Mesenchymal stem cell (in vitro differentiated cells and primary cell): ENCODE measurements around the gene CDC123. TPM values are rescaled to one million over a fixed set of nuclear protein-coding genes. Genes with fewer than 3 reads are reported as not detected.
A peak's percentile ranks its signal among the peaks of the same experiment; 100 is the strongest.

Experiments
- DNase-seq: peaks from one replicate; pipeline ENCODE4 v3.0.0-alpha.2; 2013
- H2AFZ ChIP-seq: one replicate; pipeline ENCODE4 v1.6.1; 2013; ENCODE audit warnings: low read depth, mild to moderate bottlenecking, control low read depth, inconsistent platforms, low read length, moderate library complexity
- H2AK5ac ChIP-seq: 2 replicates; pipeline ENCODE4 v1.6.1; 2013; ENCODE audit warnings: low read length, moderate library complexity, mild to moderate bottlenecking, inconsistent platforms; ENCODE audit not compliant: severe bottlenecking
- H2BK120ac ChIP-seq: one replicate; pipeline ENCODE4 v1.6.1; 2013; ENCODE audit warnings: low read depth, mild to moderate bottlenecking, inconsistent platforms, low read length, moderate library complexity
- H2BK12ac ChIP-seq, 2 experiments: one replicate each; pipeline ENCODE4 v1.6.1; 2013; ENCODE audit warnings: inconsistent platforms in 2 of 2, low read length in 2 of 2, mild to moderate bottlenecking in 2 of 2, moderate library complexity in 2 of 2, control low read depth in 1 of 2
- H2BK15ac ChIP-seq: one replicate; pipeline ENCODE4 v1.6.1; 2013; ENCODE audit warnings: mild to moderate bottlenecking, low read depth, inconsistent platforms; ENCODE audit not compliant: poor library complexity, severe bottlenecking
- H2BK5ac ChIP-seq: 2 replicates; pipeline ENCODE4 v1.6.1; 2013; ENCODE audit warnings: low read depth, mild to moderate bottlenecking, low read length, control low read depth, inconsistent platforms; ENCODE audit not compliant: poor library complexity, severe bottlenecking
- H3K14ac ChIP-seq, 2 experiments: one replicate each; pipeline ENCODE4 v1.6.1; 2013; ENCODE audit warnings: inconsistent platforms in 2 of 2, low read length in 2 of 2, control low read depth in 1 of 2, mild to moderate bottlenecking in 1 of 2, moderate library complexity in 1 of 2
- H3K18ac ChIP-seq, 2 experiments: one replicate each; pipeline ENCODE4 v1.6.1; 2013; ENCODE audit warnings: inconsistent platforms in 2 of 2, low read length in 2 of 2, control low read depth in 1 of 2, low read depth in 1 of 2, mild to moderate bottlenecking in 1 of 2
- H3K23ac ChIP-seq, 2 experiments: one replicate each; pipeline ENCODE4 v1.6.1; 2013; ENCODE audit warnings: inconsistent platforms in 2 of 2, low read length in 2 of 2, mild to moderate bottlenecking in 2 of 2, moderate library complexity in 2 of 2, control low read depth in 1 of 2
- H3K27ac ChIP-seq: 2 replicates; pipeline ENCODE4 v1.5.1; 2013; ENCODE audit warnings: mild to moderate bottlenecking, moderate library complexity, low read length, control low read depth, inconsistent platforms; ENCODE audit not compliant: poor library complexity, severe bottlenecking
- H3K27me3 ChIP-seq, 2 experiments: 2 replicates each; pipeline versions ENCODE4 v1.6.1 to v1.7.0; 2013; ENCODE audit warnings: low read length in 2 of 2, mild to moderate bottlenecking in 2 of 2, moderate library complexity in 2 of 2, control low read depth in 1 of 2, inconsistent platforms in 1 of 2; ENCODE audit not compliant: control insufficient read depth in 1 of 2, insufficient read depth in 1 of 2
- H3K36me3 ChIP-seq, 2 experiments: 2 replicates each; pipeline versions ENCODE4 v1.6.1 to v1.7.0; 2013; ENCODE audit warnings: low read length in 2 of 2, control low read depth in 1 of 2, inconsistent platforms in 1 of 2, low read depth in 1 of 2, mild to moderate bottlenecking in 1 of 2; ENCODE audit not compliant: insufficient read depth in 2 of 2, control insufficient read depth in 1 of 2
- H3K4ac ChIP-seq, 2 experiments: one replicate each; pipeline ENCODE4 v1.6.1; 2013; ENCODE audit warnings: inconsistent platforms in 2 of 2, low read length in 2 of 2, mild to moderate bottlenecking in 2 of 2, moderate library complexity in 2 of 2, control low read depth in 1 of 2, low read depth in 1 of 2
- H3K4me1 ChIP-seq: 2 replicates; pipeline ENCODE4 v1.6.1; 2013; ENCODE audit warnings: low read depth, low read length, control low read depth; ENCODE audit not compliant: control insufficient read depth, insufficient read depth
- H3K4me2 ChIP-seq: 2 replicates; pipeline ENCODE4 v1.6.1; 2013; ENCODE audit warnings: low read length, mild to moderate bottlenecking, inconsistent platforms; ENCODE audit not compliant: poor library complexity, severe bottlenecking
- H3K4me3 ChIP-seq, 2 experiments: 2 replicates each; pipeline versions ENCODE4 v1.5.1 to v1.7.0; 2013; ENCODE audit warnings: low read length in 2 of 2, mild to moderate bottlenecking in 2 of 2, control low read depth in 1 of 2, low read depth in 1 of 2; ENCODE audit not compliant: insufficient read depth in 1 of 2
- H3K79me1 ChIP-seq: replicated peaks from 2 replicates; pipeline ENCODE4 v1.6.1; 2013; ENCODE audit warnings: mild to moderate bottlenecking, control low read depth, low read length, inconsistent platforms; ENCODE audit not compliant: poor library complexity, severe bottlenecking
- H3K9ac ChIP-seq: 2 replicates; pipeline ENCODE4 v1.7.0; 2013; ENCODE audit warnings: mild to moderate bottlenecking, low read length, moderate library complexity
- H3K9me3 ChIP-seq: 2 replicates; pipeline ENCODE4 v1.7.0; 2013; ENCODE audit warnings: mild to moderate bottlenecking, low read length; ENCODE audit not compliant: control insufficient read depth
- H4K8ac ChIP-seq: one replicate; pipeline ENCODE4 v1.6.1; 2013; ENCODE audit warnings: inconsistent platforms, mild to moderate bottlenecking, low read length, moderate library complexity
- H4K91ac ChIP-seq: one replicate; pipeline ENCODE4 v1.6.1; 2013; ENCODE audit warnings: mild to moderate bottlenecking, low read length, inconsistent platforms
- WGBS: methylation state at CpG from one replicate; pipeline ENCODE4 v1.1.7; 2013; ENCODE audit warnings: mixed read lengths; 5-methylcytosine and 5-hydroxymethylcytosine counted together
- polyA plus RNA-seq, 2 experiments: library from polyadenylated mRNA; stranded (reverse); fragments of 200-250 nt; gene quantifications; one replicate each; pipeline ENCODE4 v1.2.3, GENCODE V29; 2013

Gene CDC123, protein sequence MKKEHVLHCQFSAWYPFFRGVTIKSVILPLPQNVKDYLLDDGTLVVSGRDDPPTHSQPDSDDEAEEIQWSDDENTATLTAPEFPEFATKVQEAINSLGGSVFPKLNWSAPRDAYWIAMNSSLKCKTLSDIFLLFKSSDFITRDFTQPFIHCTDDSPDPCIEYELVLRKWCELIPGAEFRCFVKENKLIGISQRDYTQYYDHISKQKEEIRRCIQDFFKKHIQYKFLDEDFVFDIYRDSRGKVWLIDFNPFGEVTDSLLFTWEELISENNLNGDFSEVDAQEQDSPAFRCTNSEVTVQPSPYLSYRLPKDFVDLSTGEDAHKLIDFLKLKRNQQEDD
- 113 TPM for polyA plus RNA-seq (2013, experiment 1 of 2)
- 114 TPM for polyA plus RNA-seq (2013, experiment 2 of 2)

DNA sequence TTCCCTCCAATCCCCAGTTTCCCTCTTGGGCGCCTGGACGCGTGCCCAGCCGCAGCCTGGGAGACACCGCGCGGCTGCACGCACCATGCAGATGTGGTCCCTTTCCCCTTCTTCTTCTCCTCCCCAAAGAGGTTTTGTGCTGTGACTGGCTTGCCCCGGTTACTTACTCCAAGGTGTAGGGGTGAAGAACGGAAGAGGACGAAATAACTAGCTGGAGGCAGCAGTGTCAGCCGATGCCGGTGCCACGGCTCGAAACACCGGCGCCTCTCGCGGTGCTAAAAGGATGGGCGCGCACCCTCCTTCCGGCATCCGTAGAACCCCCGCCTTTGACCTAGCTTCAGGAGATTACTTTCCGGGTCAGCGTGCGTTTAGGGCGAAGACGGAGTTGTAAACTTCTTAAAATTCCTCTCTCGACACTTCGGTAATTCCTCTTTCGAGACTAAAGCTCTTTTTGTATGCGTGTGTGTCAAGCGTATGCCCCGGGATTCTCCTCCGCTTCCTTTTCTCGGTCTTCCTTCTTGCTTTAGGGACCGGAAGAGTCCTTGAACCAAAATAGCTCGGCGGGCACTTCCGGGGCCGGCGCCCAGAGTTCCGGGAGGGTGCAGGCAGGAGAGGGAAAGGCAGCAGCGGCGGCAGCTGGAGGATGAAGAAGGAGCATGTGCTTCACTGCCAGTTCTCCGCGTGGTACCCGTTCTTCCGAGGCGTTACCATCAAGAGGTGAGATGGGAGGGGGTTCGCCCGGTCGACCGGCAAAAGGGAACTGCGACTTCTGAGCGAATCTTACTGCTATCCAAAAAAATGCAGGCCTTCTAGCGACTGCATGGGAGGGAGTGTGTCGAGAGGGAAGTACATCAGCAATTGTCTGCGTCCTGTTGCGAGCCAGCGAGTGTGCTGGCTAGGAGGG is at the start of gene CDC123, which contains the start of gene NUDT5:
Gene CDC123, plus strand, starts transcription at position 586 of the 904 bp plus-strand sequence. Its CDS starts 58 bp downstream, at position 644.
Gene NUDT5, minus strand, starts transcription at position 289 of the 904 bp plus-strand sequence. CDS start 9,600 bp downstream, outside the sequence.
- Histone ChIP-seq H3K9me3 (no peaks in the 10 kb centered on the region), H3K27ac (peak within 1 kb of the TSS; percentile 93), H4K91ac (peak within 1 kb of the TSS; percentile 93), H3K27me3 (no peaks in the 10 kb centered on the region), H2BK5ac (peak within 1 kb of the TSS; percentile 70), H2BK120ac (peak within 1 kb of the TSS; percentile 57), H3K36me3 (peaks cover 5 to 28% of the 10 kb centered on the region in 2 experiments), H3K4ac (peak within 1 kb of the TSS; percentile 19 to 80), H2BK15ac (peak within 1 kb of the TSS; percentile 84), H2BK12ac (peak within 1 kb of the TSS; percentile 11 to 56), H3K4me1 (peaks cover 9% of the 10 kb centered on the region), H3K79me1 (peaks cover 7% of the 10 kb centered on the region), H3K23ac (peak within 1 kb of the TSS in 1 of 2 experiments; percentile 31), H2AFZ (peak within 1 kb of the TSS; percentile 55), H4K8ac (peak within 1 kb of the TSS; percentile 93), H3K14ac (no peak within 1 kb of the TSS), H3K4me2 (peak within 1 kb of the TSS; percentile 85), H3K9ac (peak within 1 kb of the TSS; percentile 98), H3K4me3 (peak within 1 kb of the TSS; percentile 88 to 94), H2AK5ac (peak within 1 kb of the TSS; percentile 31), H3K18ac (peak within 1 kb of the TSS; percentile 62 to 96)
- peak; percentile 93 for DNase-seq
- 1% methylated on average over 62 of the region's 62 CpGs for WGBS

- H3K14ac ChIP-seq, result no peak overlapping the region
- H2BK12ac ChIP-seq, result no peak overlapping the region
- H2BK15ac ChIP-seq, result no peak overlapping the region
- no peaks in the 10 kb centered on the region for H3K27me3 ChIP-seq
- H3K27ac ChIP-seq, result no peak overlapping the region
- H4K8ac ChIP-seq, result no peak overlapping the region
- no peak overlapping the region for H3K18ac ChIP-seq
- DNase-seq, result no peak
- H3K4ac ChIP-seq, result no peak overlapping the region
- peaks cover 3% of the 10 kb centered on the region for H3K79me1 ChIP-seq
- H3K9me3 ChIP-seq, result no peaks in the 10 kb centered on the region
- 82% methylated on average over 3 of the region's 4 CpGs for WGBS
- H2BK5ac ChIP-seq, result no peak overlapping the region
- H2AK5ac ChIP-seq, result no peak overlapping the region
- H2AFZ ChIP-seq, result no peak overlapping the region
- H3K4me3 ChIP-seq, result no peak overlapping the region
- H3K4me2 ChIP-seq, result no peak overlapping the region
- H4K91ac ChIP-seq, result no peak overlapping the region
- H3K36me3 ChIP-seq, result peaks cover 24 to 41% of the 10 kb centered on the region in 2 experiments
- H3K23ac ChIP-seq, result no peak overlapping the region
- no peaks in the 10 kb centered on the region for H3K4me1 ChIP-seq
- no peak overlapping the region for H2BK120ac ChIP-seq
- H3K9ac ChIP-seq, result no peak overlapping the region
These were observed 45.8 kb upstream of the CDC123 start for GRCh38 chr10:12150163-12150562.

GRCh38 chr10:12154516-12154915 is 41.5 kb upstream of the CDC123 start:
- Histone ChIP-seq H3K4me1 (no peaks in the 10 kb centered on the region), H3K14ac (no peak overlapping the region), H3K23ac (no peak overlapping the region), H3K18ac (no peak overlapping the region), H4K8ac (no peak overlapping the region), H3K9me3 (no peaks in the 10 kb centered on the region), H3K79me1 (peaks cover 11% of the 10 kb centered on the region), H3K27ac (no peak overlapping the region), H2AK5ac (no peak overlapping the region), H2BK5ac (no peak overlapping the region), H3K9ac (no peak overlapping the region), H3K27me3 (no peaks in the 10 kb centered on the region), H3K4ac (no peak overlapping the region), H3K36me3 (peaks cover 21 to 66% of the 10 kb centered on the region in 2 experiments), H2AFZ (no peak overlapping the region), H3K4me2 (no peak overlapping the region), H2BK120ac (no peak overlapping the region), H2BK12ac (no peak overlapping the region), H3K4me3 (no peak overlapping the region), H2BK15ac (no peak overlapping the region), H4K91ac (no peak overlapping the region)
- 97% methylated on average over 4 of the region's 6 CpGs for WGBS
- no peak for DNase-seq
